Neuronal stem cell (in vitro differentiated cells): ENCODE results near the gene GPSM1.

Source experiments
- DNase-seq: peaks from one replicate; pipeline ENCODE4 v3.0.0-alpha.2; 2013; ENCODE audit warnings: low spot score
- H2AFZ ChIP-seq: one replicate; pipeline ENCODE4 v1.6.1; 2013; ENCODE audit warnings: mild to moderate bottlenecking, low read length, inconsistent platforms
- H2AK5ac ChIP-seq: 2 replicates; pipeline ENCODE4 v1.6.1; 2013; ENCODE audit warnings: low read depth, mild to moderate bottlenecking, inconsistent platforms, low read length, moderate library complexity, mixed read lengths
- H2BK120ac ChIP-seq: 2 replicates; pipeline ENCODE4 v1.6.1; 2013; ENCODE audit warnings: low read depth, mild to moderate bottlenecking, inconsistent platforms, low read length, moderate library complexity, mixed read lengths
- H2BK12ac ChIP-seq: one replicate; pipeline ENCODE4 v1.6.1; 2013; ENCODE audit warnings: low read length, inconsistent platforms
- H2BK15ac ChIP-seq: 2 replicates; pipeline ENCODE4 v1.6.1; 2013; ENCODE audit warnings: mild to moderate bottlenecking, low read length, inconsistent platforms, mixed read lengths
- H2BK5ac ChIP-seq: one replicate; pipeline ENCODE4 v1.6.1; 2013; ENCODE audit warnings: inconsistent platforms, mild to moderate bottlenecking, low read length, moderate library complexity
- H3K14ac ChIP-seq: one replicate; pipeline ENCODE4 v1.6.1; 2013; ENCODE audit warnings: low read length, inconsistent platforms
- H3K18ac ChIP-seq: 2 replicates; pipeline ENCODE4 v1.6.1; 2013; ENCODE audit warnings: low read length, inconsistent platforms
- H3K23ac ChIP-seq: 2 replicates; pipeline ENCODE4 v1.6.1; 2013; ENCODE audit warnings: low read depth, mild to moderate bottlenecking, mixed read lengths, low read length, inconsistent platforms; ENCODE audit not compliant: poor library complexity
- H3K27ac ChIP-seq: replicated peaks from 3 replicates; pipeline ENCODE4 v1.5.1; 2013; ENCODE audit warnings: low read length, inconsistent platforms
- H3K27me3 ChIP-seq, 3 experiments: 2 replicates each; pipeline ENCODE4 v1.6.1; 2013; ENCODE audit warnings: low read length in 3 of 3, mild to moderate bottlenecking in 2 of 3, inconsistent platforms in 1 of 3, low read depth in 1 of 3, mixed read lengths in 1 of 3, moderate library complexity in 1 of 3; ENCODE audit not compliant: control insufficient read depth in 3 of 3, insufficient read depth in 3 of 3
- H3K36me3 ChIP-seq, 2 donors: replicated peaks in 1 of 2; 2 replicates each; pipeline ENCODE4 v1.6.1; 2013; ENCODE audit warnings: low read length in 2 of 2; ENCODE audit not compliant: control insufficient read depth in 2 of 2, insufficient read depth in 2 of 2
- H3K4ac ChIP-seq: 2 replicates; pipeline ENCODE4 v1.6.1; 2013; ENCODE audit warnings: inconsistent platforms, mild to moderate bottlenecking, low read length, moderate library complexity
- H3K4me1 ChIP-seq, 2 donors: 1 replicate in 1 of 2; 2 replicates in 1 of 2; pipeline ENCODE4 v1.6.1; 2013; ENCODE audit warnings: low read length in 2 of 2, low read depth in 1 of 2; ENCODE audit not compliant: control insufficient read depth in 2 of 2, insufficient read depth in 1 of 2
- H3K4me2 ChIP-seq: one replicate; pipeline ENCODE4 v1.6.1; 2013; ENCODE audit warnings: mild to moderate bottlenecking, low read length, inconsistent platforms; ENCODE audit not compliant: insufficient read depth, poor library complexity, severe bottlenecking
- H3K4me3 ChIP-seq, 2 donors: 2 replicates each; pipeline ENCODE4 v1.5.1; 2013; ENCODE audit warnings: low read length in 2 of 2, mild to moderate bottlenecking in 2 of 2, inconsistent platforms in 1 of 2, moderate library complexity in 1 of 2
- H3K79me1 ChIP-seq: one replicate; pipeline ENCODE4 v1.6.1; 2013; ENCODE audit warnings: low read depth, mild to moderate bottlenecking, inconsistent platforms, low read length, moderate library complexity
- H3K9ac ChIP-seq: one replicate; pipeline ENCODE4 v1.6.1; 2013; ENCODE audit warnings: mild to moderate bottlenecking, low read depth, low read length, inconsistent platforms; ENCODE audit not compliant: poor library complexity
- H3K9me3 ChIP-seq, 2 donors: replicated peaks in 1 of 2; 2 replicates each; pipeline versions ENCODE3 to v1.6.1; 2013; ENCODE audit warnings: low read length in 2 of 2, mild to moderate bottlenecking in 2 of 2, inconsistent platforms in 1 of 2, low read depth in 1 of 2, mixed read lengths in 1 of 2, moderate library complexity in 1 of 2; ENCODE audit not compliant: control insufficient read depth in 2 of 2, insufficient read depth in 1 of 2
- H4K8ac ChIP-seq: one replicate; pipeline ENCODE4 v1.6.1; 2013; ENCODE audit warnings: low read depth, mild to moderate bottlenecking, inconsistent platforms, low read length, moderate library complexity
- H4K91ac ChIP-seq: one replicate; pipeline ENCODE4 v1.6.1; 2013; ENCODE audit warnings: low read length, low read depth, mild to moderate bottlenecking, inconsistent platforms; ENCODE audit not compliant: poor library complexity
- WGBS, 2 donors: extraction: QIAGEN DNeasy Blood & Tissue Kit; methylation state at CpG; one replicate each; pipeline ENCODE4 v1.1.7; 2013; ENCODE audit warnings: missing lambda C conversion rate in 2 of 2, mixed read lengths in 1 of 2; ENCODE audit not compliant: insufficient read length in 2 of 2, insufficient replicate concordance in 1 of 2; ENCODE audit errors: extremely low coverage in 2 of 2; 5-methylcytosine and 5-hydroxymethylcytosine counted together

Gene GPSM1

DNA sequence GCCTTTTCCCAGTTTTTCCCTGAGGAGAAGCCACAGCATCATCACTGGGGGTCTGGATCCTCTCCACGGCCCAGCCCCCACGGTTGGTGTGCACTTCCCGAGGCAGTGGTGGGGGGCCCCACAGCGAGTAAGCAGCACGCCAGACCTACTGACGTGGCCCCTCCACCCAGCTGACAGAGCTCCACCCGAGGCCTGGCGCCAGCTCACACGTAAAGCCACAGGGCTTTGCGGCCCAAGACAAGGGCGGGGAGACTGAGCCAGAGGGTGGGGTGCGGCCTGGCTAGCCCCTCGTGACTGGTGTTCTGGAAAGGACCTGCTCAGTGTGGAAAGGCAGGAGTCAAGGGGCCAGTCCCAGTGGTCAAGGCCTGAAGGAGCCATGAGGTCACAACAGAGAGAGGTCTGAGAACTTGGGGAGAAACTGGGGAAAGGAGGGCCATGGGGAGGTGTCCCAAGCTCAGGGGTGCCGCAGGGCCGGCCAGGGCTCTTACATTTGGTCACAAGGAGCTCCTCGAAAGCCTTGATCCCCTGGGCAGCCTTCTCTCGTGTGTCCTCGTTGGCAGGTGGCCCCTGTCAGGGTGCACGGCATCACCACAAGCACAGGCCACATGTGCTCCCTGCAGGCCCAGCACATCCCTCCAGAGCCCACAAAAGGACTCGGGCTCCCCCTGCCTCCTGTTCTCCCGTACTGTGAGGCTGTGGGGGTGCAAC, 67.1 kb downstream of the GPSM1 start:
- H3K27me3 ChIP-seq, result no peaks in the 10 kb centered on the region
- H3K4me2 ChIP-seq, result no peak overlapping the region
- H3K9me3 ChIP-seq, result no peaks in the 10 kb centered on the region
- DNase-seq, result no peak
- no peak overlapping the region for H3K4ac ChIP-seq
- H3K36me3 ChIP-seq, result peaks cover 59 to 88% of the 10 kb centered on the region in 2 donors
- H3K27ac ChIP-seq, result no peak overlapping the region
- H3K18ac ChIP-seq, result no peak overlapping the region
- no peak overlapping the region for H2BK120ac ChIP-seq
- H4K91ac ChIP-seq, result no peak overlapping the region
- H3K79me1 ChIP-seq, result peaks cover 19% of the 10 kb centered on the region
- H2BK12ac ChIP-seq, result no peak overlapping the region
- H3K4me3 ChIP-seq, result no peak overlapping the region
- no CpG with 5 or more reads among the region's 21 CpGs for WGBS, 2 donors
- no peak overlapping the region for H2AFZ ChIP-seq
- no peak overlapping the region for H2BK15ac ChIP-seq
- no peak overlapping the region for H3K14ac ChIP-seq
- H3K23ac ChIP-seq, result peak overlapping the region; percentile 8
- peaks cover 3 to 10% of the 10 kb centered on the region in 2 donors for H3K4me1 ChIP-seq
- peak overlapping the region; percentile 44 for H2BK5ac ChIP-seq
- H3K9ac ChIP-seq, result peak overlapping the region; percentile 37
- H2AK5ac ChIP-seq, result no peak overlapping the region
- H4K8ac ChIP-seq, result no peak overlapping the region

DNA sequence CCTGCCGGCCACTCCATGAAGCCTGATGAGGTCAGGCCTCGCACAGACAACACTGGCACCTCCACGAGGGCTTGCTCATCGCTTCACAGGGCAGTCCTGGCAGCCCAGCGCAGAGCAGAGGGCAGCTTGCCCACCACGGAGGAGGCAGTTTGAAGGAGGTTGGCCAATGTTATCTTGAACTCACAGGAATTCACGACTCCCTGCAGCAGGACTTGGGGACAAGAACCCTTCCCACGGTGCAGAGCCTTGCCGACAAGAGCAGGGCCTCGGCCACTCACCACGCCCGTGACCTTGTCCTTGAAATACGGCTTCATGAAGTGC, 67.6 kb downstream of the GPSM1 start:
- H2BK5ac ChIP-seq, result peak overlapping the region; percentile 44

DNA sequence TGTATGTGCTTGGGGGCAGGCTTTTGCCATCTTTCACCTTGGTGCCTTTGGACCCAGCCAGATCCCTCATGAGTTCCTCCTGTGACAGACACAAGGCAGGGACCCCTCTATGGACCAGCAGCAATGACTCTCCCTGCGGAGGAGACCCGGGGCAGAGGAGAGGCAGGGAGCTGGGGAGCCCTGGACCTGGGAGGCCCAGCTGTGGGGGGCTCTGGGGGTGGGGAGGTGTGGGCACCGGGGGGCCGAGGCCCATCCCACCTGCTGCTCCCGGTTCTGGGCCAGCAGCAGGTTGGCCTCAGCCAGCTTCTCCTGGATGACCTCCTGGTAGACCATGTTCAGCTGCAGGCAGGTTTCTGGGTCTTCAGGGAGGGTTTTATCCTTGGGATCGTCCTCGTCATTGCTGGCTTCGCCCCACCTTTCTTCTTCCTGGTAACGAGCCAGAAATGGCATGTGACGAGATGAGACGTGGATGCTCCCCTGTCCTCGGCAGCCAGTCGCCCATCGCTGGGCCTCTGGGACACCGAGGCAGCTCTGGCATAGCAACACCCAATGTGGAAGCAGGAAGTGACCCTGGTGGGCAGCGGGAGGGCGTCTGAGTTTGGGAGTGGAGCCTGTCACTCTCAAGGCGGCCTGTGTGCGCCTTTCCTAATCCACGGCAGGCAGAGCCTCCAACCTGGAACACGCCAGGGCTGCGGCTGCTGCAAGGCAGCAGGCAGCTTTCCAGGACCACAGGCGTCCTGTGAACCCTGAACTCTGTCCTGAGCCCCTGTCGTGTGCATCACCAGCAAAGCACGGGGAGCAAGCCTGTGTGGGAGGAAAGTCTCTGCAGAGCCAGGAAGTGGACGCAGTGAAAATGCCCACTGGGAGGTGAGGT, 68.2 kb downstream of the GPSM1 start:
- Histone ChIP-seq H4K8ac (no peak overlapping the region), H3K4me2 (no peak overlapping the region), H4K91ac (no peak overlapping the region), H3K4me1 (peaks cover 7 to 15% of the 10 kb centered on the region in 2 donors), H3K18ac (no peak overlapping the region), H2BK5ac (no peak overlapping the region), H2AFZ (no peak overlapping the region), H3K27ac (no peak overlapping the region), H3K23ac (no peak overlapping the region), H3K27me3 (no peaks in the 10 kb centered on the region), H3K4ac (no peak overlapping the region), H2BK12ac (no peak overlapping the region), H2BK15ac (no peak overlapping the region), H2AK5ac (no peak overlapping the region), H3K9ac (no peak overlapping the region), H3K9me3 (no peaks in the 10 kb centered on the region), H2BK120ac (no peak overlapping the region), H3K79me1 (peaks cover 26% of the 10 kb centered on the region), H3K4me3 (no peak overlapping the region), H3K36me3 (peaks cover 54 to 79% of the 10 kb centered on the region in 2 donors), H3K14ac (no peak overlapping the region)
- WGBS, 2 donors, result no CpG with 5 or more reads among the region's 26 CpGs
- DNase-seq, result no peak

More for the DNA sequence above, 67.6 kb downstream of the GPSM1 start:
- H3K9ac ChIP-seq, result peak overlapping the region; percentile 37
- no peaks in the 10 kb centered on the region for H3K27me3 ChIP-seq
- H3K18ac ChIP-seq, result no peak overlapping the region
- no peak for DNase-seq
- no peak overlapping the region for H2BK120ac ChIP-seq
- peaks cover 24% of the 10 kb centered on the region for H3K79me1 ChIP-seq
- peaks cover 55 to 83% of the 10 kb centered on the region in 2 donors for H3K36me3 ChIP-seq
- no peak overlapping the region for H3K27ac ChIP-seq
- H4K8ac ChIP-seq, result no peak overlapping the region
- no peak overlapping the region for H4K91ac ChIP-seq
- H3K9me3 ChIP-seq, result no peaks in the 10 kb centered on the region
- H2BK12ac ChIP-seq, result no peak overlapping the region
- no CpG with 5 or more reads among the region's 13 CpGs for WGBS, 2 donors
- no peak overlapping the region for H3K4me3 ChIP-seq
- peak overlapping the region; percentile 8 for H3K23ac ChIP-seq
- H2AFZ ChIP-seq, result no peak overlapping the region
- H2AK5ac ChIP-seq, result no peak overlapping the region
- peaks cover 4 to 12% of the 10 kb centered on the region in 2 donors for H3K4me1 ChIP-seq
- no peak overlapping the region for H3K4ac ChIP-seq
- no peak overlapping the region for H3K4me2 ChIP-seq
- H3K14ac ChIP-seq, result no peak overlapping the region
- H2BK15ac ChIP-seq, result no peak overlapping the region

DNA sequence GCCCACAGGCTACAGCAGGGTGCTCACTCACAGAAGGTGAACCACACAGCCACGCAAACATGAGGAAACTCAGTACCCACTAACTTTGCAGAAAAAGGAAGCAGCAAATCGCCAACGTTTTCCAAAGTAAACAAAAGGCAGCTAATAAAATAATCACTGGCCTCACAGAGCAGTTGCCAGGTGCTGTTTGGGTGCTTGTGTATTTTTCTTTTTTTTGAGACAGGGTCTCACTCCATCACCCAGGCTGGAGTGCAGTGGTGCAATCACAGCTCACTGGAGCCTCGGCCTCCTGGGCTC, 68.8 kb downstream of the GPSM1 start:
- no peak overlapping the region for H3K4ac ChIP-seq
- peaks cover 54 to 76% of the 10 kb centered on the region in 2 donors for H3K36me3 ChIP-seq

More for the DNA sequence above, 68.8 kb downstream of the GPSM1 start:
- Histone ChIP-seq H2BK5ac (no peak overlapping the region), H4K8ac (no peak overlapping the region), H2BK120ac (no peak overlapping the region), H3K4me2 (no peak overlapping the region), H3K79me1 (peaks cover 26% of the 10 kb centered on the region), H2BK15ac (no peak overlapping the region), H2AFZ (no peak overlapping the region), H3K9ac (no peak overlapping the region), H3K27ac (no peak overlapping the region), H3K14ac (no peak overlapping the region), H3K4me3 (no peak overlapping the region), H4K91ac (no peak overlapping the region), H3K23ac (no peak overlapping the region), H3K18ac (no peak overlapping the region), H3K4me1 (peaks cover 7 to 15% of the 10 kb centered on the region in 2 donors), H2BK12ac (no peak overlapping the region), H3K9me3 (no peaks in the 10 kb centered on the region), H2AK5ac (no peak overlapping the region), H3K27me3 (no peaks in the 10 kb centered on the region)
- no peak for DNase-seq
- no CpG with 5 or more reads among the region's 4 CpGs for WGBS, 2 donors
